ENCODE measurements around the gene THUMPD1. TPM values are rescaled to one million over a fixed set of nuclear protein-coding genes. Genes with fewer than 3 reads are reported as not detected.
"Not testable (repeated sequence)": the region's sequence is repeated elsewhere in the genome, so short reads cannot be mapped to it uniquely, and the experiment has no call there.

Gene THUMPD1
- total RNA-seq, 1 donor from 2014 or later, result 105 TPM

- Histone ChIP-seq H3K4me3 (ENCODE audit: low read depth, low read length) (no peak overlapping the region), H3K27me3 (ENCODE audit: control insufficient read depth, insufficient read depth, low read length) (no peaks in the 10 kb centered on the region), H3K36me3 (ENCODE audit: control insufficient read depth, insufficient read depth, low read length) (no peaks in the 10 kb centered on the region)
- DNase-seq (ENCODE audit: low read depth) (no peak), FAIRE-seq (no peak)
- TF ChIP-seq CTCF (IDR thresholded peaks at IDR 0.05; ENCODE audit: insufficient read depth, low read length, severe bottlenecking), result no peak
These were observed 24.1 kb upstream of the THUMPD1 start for GRCh38 chr16:20765732-20766131.

GRCh38 chr16:20764448-20764847, 22.8 kb upstream of the THUMPD1 start:
- H3K36me3 ChIP-seq (ENCODE audit: control insufficient read depth, insufficient read depth, low read length); H3K4me3 ChIP-seq (ENCODE audit: low read depth, low read length); FAIRE-seq; DNase-seq (ENCODE audit: low read depth); H3K27me3 ChIP-seq (ENCODE audit: control insufficient read depth, insufficient read depth, low read length): not testable (repeated sequence)

GRCh38 chr16:20763461-20764232, 22.0 kb upstream of the THUMPD1 start, which contains the start of gene ACSM3:
ACSM3 (plus strand) TSS chr16:20764014; CDS start chr16:20770035, 6,021 bp downstream.
- no peak for TF ChIP-seq CTCF (IDR thresholded peaks at IDR 0.05; ENCODE audit: insufficient read depth, low read length, severe bottlenecking)
- DNase-seq (ENCODE audit: low read depth) (peak; percentile 83), FAIRE-seq (peak; percentile 40)
- H3K27me3 ChIP-seq (ENCODE audit: control insufficient read depth, insufficient read depth, low read length), result no peaks in the 10 kb centered on the region
- H3K4me3 ChIP-seq (ENCODE audit: low read depth, low read length), result peak within 1 kb of the TSS; percentile 36
- no peaks in the 10 kb centered on the region for H3K36me3 ChIP-seq (ENCODE audit: control insufficient read depth, insufficient read depth, low read length)

- TF ChIP-seq CTCF (IDR thresholded peaks at IDR 0.05; ENCODE audit: insufficient read depth, low read length, severe bottlenecking), result no peak
- no peak for DNase-seq (ENCODE audit: low read depth)
- Histone ChIP-seq H3K4me3 (ENCODE audit: low read depth, low read length) (no peak overlapping the region), H3K36me3 (ENCODE audit: control insufficient read depth, insufficient read depth, low read length) (no peaks in the 10 kb centered on the region), H3K27me3 (ENCODE audit: control insufficient read depth, insufficient read depth, low read length) (no peaks in the 10 kb centered on the region)
- FAIRE-seq, result no peak
These were observed 20.9 kb upstream of the THUMPD1 start for GRCh38 chr16:20762404-20763123.

- no peak for FAIRE-seq
- DNase-seq (ENCODE audit: low read depth), result no peak
- Histone ChIP-seq H3K4me3 (ENCODE audit: low read depth, low read length) (no peak overlapping the region), H3K36me3 (ENCODE audit: control insufficient read depth, insufficient read depth, low read length) (no peaks in the 10 kb centered on the region), H3K27me3 (ENCODE audit: control insufficient read depth, insufficient read depth, low read length) (no peaks in the 10 kb centered on the region)
- TF ChIP-seq CTCF (IDR thresholded peaks at IDR 0.05; ENCODE audit: insufficient read depth, low read length, severe bottlenecking), result no peak
These were observed 19.6 kb upstream of the THUMPD1 start for GRCh38 chr16:20761175-20761574.

- no peak overlapping the region for H3K4me3 ChIP-seq (ENCODE audit: low read depth, low read length)
- H3K36me3 ChIP-seq (ENCODE audit: control insufficient read depth, insufficient read depth, low read length), result no peaks in the 10 kb centered on the region
- no peak for FAIRE-seq
- no peak for TF ChIP-seq CTCF (IDR thresholded peaks at IDR 0.05; ENCODE audit: insufficient read depth, low read length, severe bottlenecking)
- DNase-seq (ENCODE audit: low read depth), result no peak
- H3K27me3 ChIP-seq (ENCODE audit: control insufficient read depth, insufficient read depth, low read length), result no peaks in the 10 kb centered on the region
These were observed 18.7 kb upstream of the THUMPD1 start for GRCh38 chr16:20760346-20760745.

GRCh38 chr16:20755799-20756198, 14.2 kb upstream of the THUMPD1 start:
- DNase-seq (ENCODE audit: low read depth); H3K4me3 ChIP-seq (ENCODE audit: low read depth, low read length); FAIRE-seq; H3K36me3 ChIP-seq (ENCODE audit: control insufficient read depth, insufficient read depth, low read length); H3K27me3 ChIP-seq (ENCODE audit: control insufficient read depth, insufficient read depth, low read length): not testable (repeated sequence)
